Hematopoietic multipotent progenitor cell treated with erythropoietin and hydrocortisone succinate and interleukin-3 and kit ligand, for 4 days (in vitro differentiated cells): ENCODE results near the gene STIM1.
"Not testable (repeated sequence)": the region's sequence is repeated elsewhere in the genome, so short reads cannot be mapped to it uniquely, and the experiment has no call there.

Experiments
- DNase-seq: peaks from one replicate; pipeline ENCODE4 v3.0.0-alpha.2; 2015

Gene STIM1

GRCh38 chr11:3890014-3890413 lies 34.5 kb downstream of the STIM1 start:
- no peak for DNase-seq

- DNase-seq = no peak
Observed at GRCh38 chr11:3890806-3891205, 35.3 kb downstream of the STIM1 start.

- DNase-seq = no peak
Observed at GRCh38 chr11:3891751-3892150, 36.3 kb downstream of the STIM1 start.

GRCh38 chr11:3892156-3892555 lies 36.7 kb downstream of the STIM1 start:
- no peak for DNase-seq

GRCh38 chr11:3893311-3893710 lies 37.8 kb downstream of the STIM1 start:
- DNase-seq = no peak

GRCh38 chr11:3894128-3894731 lies 38.8 kb downstream of the STIM1 start:
- DNase-seq = peak; percentile 87

GRCh38 chr11:3896644-3897043 lies 41.2 kb downstream of the STIM1 start:
- no peak for DNase-seq

- DNase-seq = not testable (repeated sequence)
Observed at GRCh38 chr11:3900230-3900629, 44.8 kb downstream of the STIM1 start.

GRCh38 chr11:3901249-3902025 lies 46.0 kb downstream of the STIM1 start:
- no peak for DNase-seq

GRCh38 chr11:3902441-3902840 lies 47.0 kb downstream of the STIM1 start:
- no peak for DNase-seq

- DNase-seq = peak; percentile 78
Observed at GRCh38 chr11:3903207-3903896, 47.9 kb downstream of the STIM1 start.

GRCh38 chr11:3904228-3904627 lies 48.8 kb downstream of the STIM1 start:
- no peak for DNase-seq

- DNase-seq = no peak
Observed at GRCh38 chr11:3905080-3905953, 49.9 kb downstream of the STIM1 start.

GRCh38 chr11:3906166-3906565 lies 50.7 kb downstream of the STIM1 start:
- DNase-seq = no peak

GRCh38 chr11:3907590-3907989 lies 52.1 kb downstream of the STIM1 start:
- no peak for DNase-seq

GRCh38 chr11:3909901-3910300 lies 54.4 kb downstream of the STIM1 start:
- DNase-seq = no peak

GRCh38 chr11:3911908-3912505 lies 56.5 kb downstream of the STIM1 start:
- no peak for DNase-seq

GRCh38 chr11:3913921-3914320 lies 58.5 kb downstream of the STIM1 start:
- DNase-seq = no peak

- DNase-seq = peak; percentile 74
Observed at GRCh38 chr11:3914805-3915204, 59.3 kb downstream of the STIM1 start.

GRCh38 chr11:3916962-3917361 lies 61.5 kb downstream of the STIM1 start:
- no peak for DNase-seq

- DNase-seq = peak; percentile 91
Observed at GRCh38 chr11:3920148-3920852, 64.8 kb downstream of the STIM1 start.

GRCh38 chr11:3922056-3922455 lies 66.6 kb downstream of the STIM1 start:
- no peak for DNase-seq
